ENCODE results near the gene MGLL. TPM values are rescaled to one million over a fixed set of nuclear protein-coding genes. Genes with fewer than 3 reads are reported as not detected.
A peak's percentile ranks its signal among the peaks of the same experiment; 100 is the strongest.

MGLL gene
- total RNA-seq, 2 experiments from 2014 or later: 19.2 to 21.6 TPM

GRCh38 chr3:127857333-127857732 is 35.0 kb upstream of the MGLL start:
- Histone ChIP-seq H3K9me2 (ENCODE audit: insufficient read depth, low read length) (no peaks in the 10 kb centered on the region), H3K4me3 (ENCODE audit: low read depth, low read length, poor library complexity, severe bottlenecking) (no peak overlapping the region), H3K9me3 (ENCODE audit: low read length) (no peaks in the 10 kb centered on the region), H3K79me2 (ENCODE audit: insufficient read depth, low read depth, low read length) (no peaks in the 10 kb centered on the region), H2AFZ (ENCODE audit: low read length) (no peak overlapping the region), H3K27ac (ENCODE audit: low read depth, low read length, poor library complexity, severe bottlenecking) (no peak overlapping the region), H3K36me3 (ENCODE audit: insufficient read depth, low read length) (no peaks in the 10 kb centered on the region), H3K4me2 (ENCODE audit: low read length) (no peak overlapping the region), H4K20me1 (ENCODE audit: insufficient read depth, low read length) (no peaks in the 10 kb centered on the region), H3K4me1 (ENCODE audit: insufficient read depth, low read length, poor library complexity, severe bottlenecking) (no peaks in the 10 kb centered on the region)
- peak; percentile 29 for DNase-seq (ENCODE audit: low spot score)
- no TSS peak for BruUV-seq (replicated peaks)
- CTCF ChIA-PET (ENCODE audit: unreplicated experiment): no interaction called here
- POLR2A ChIA-PET: no interaction called here
- no peak for TF ChIP-seq EZH2phosphoT487 (IDR thresholded peaks at IDR 0.05; ENCODE audit: borderline replicate concordance, low read depth, low read length)
- TF ChIP-seq CTCF (conservative IDR thresholded peaks at IDR 0.05; ENCODE audit: low read length): peak; percentile 43; the same call in 1 of the 2 replicates
- intact Hi-C loops (cut with micrococcal nuclease; ENCODE audit: unreplicated experiment): no loop called here

DNA sequence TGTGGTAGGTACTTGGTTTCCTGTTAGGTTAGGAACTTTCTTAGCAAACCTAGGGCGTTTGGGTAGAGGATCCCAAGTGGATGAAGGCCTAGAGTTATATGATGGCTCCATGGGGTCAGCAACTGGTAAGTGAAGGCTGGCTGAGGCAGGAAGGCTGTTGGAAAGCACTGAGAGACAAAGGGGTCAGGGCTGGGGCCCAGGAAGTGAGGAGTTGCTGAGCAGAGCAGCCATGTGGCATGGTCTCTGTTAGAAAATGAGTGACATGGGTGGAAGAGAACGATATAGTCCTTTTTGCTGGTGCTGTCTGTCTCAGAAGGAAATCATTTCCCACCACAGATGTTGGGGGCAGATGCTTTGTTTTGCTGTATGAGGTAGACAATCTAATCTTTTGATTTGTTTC is 34.5 kb upstream of the MGLL start:
- H3K4me3 ChIP-seq (ENCODE audit: low read depth, low read length, poor library complexity, severe bottlenecking): no peak overlapping the region
- no peak for DNase-seq (ENCODE audit: low spot score)
- H3K36me3 ChIP-seq (ENCODE audit: insufficient read depth, low read length): no peaks in the 10 kb centered on the region
- no peaks in the 10 kb centered on the region for H3K4me1 ChIP-seq (ENCODE audit: insufficient read depth, low read length, poor library complexity, severe bottlenecking)
- no peak overlapping the region for H3K4me2 ChIP-seq (ENCODE audit: low read length)
- no peaks in the 10 kb centered on the region for H3K9me3 ChIP-seq (ENCODE audit: low read length)
- POLR2A ChIA-PET: no interaction called here
- intact Hi-C loops (cut with micrococcal nuclease; ENCODE audit: unreplicated experiment): no loop called here
- H3K9me2 ChIP-seq (ENCODE audit: insufficient read depth, low read length): no peaks in the 10 kb centered on the region
- no peak overlapping the region for H3K27ac ChIP-seq (ENCODE audit: low read depth, low read length, poor library complexity, severe bottlenecking)
- H2AFZ ChIP-seq (ENCODE audit: low read length): no peak overlapping the region
- H3K79me2 ChIP-seq (ENCODE audit: insufficient read depth, low read depth, low read length): no peaks in the 10 kb centered on the region
- no peaks in the 10 kb centered on the region for H4K20me1 ChIP-seq (ENCODE audit: insufficient read depth, low read length)
- TF ChIP-seq CTCF (conservative IDR thresholded peaks at IDR 0.05; ENCODE audit: low read length) (no peak), EZH2phosphoT487 (IDR thresholded peaks at IDR 0.05; ENCODE audit: borderline replicate concordance, low read depth, low read length) (no peak)
- no TSS peak for BruUV-seq (replicated peaks)
- CTCF ChIA-PET (ENCODE audit: unreplicated experiment): no interaction called here

GRCh38 chr3:127855246-127855645 is 32.9 kb upstream of the MGLL start:
- Histone ChIP-seq H4K20me1 (ENCODE audit: insufficient read depth, low read length) (no peaks in the 10 kb centered on the region), H3K4me3 (ENCODE audit: low read depth, low read length, poor library complexity, severe bottlenecking) (no peak overlapping the region), H3K9me3 (ENCODE audit: low read length) (no peaks in the 10 kb centered on the region), H3K4me1 (ENCODE audit: insufficient read depth, low read length, poor library complexity, severe bottlenecking) (no peaks in the 10 kb centered on the region), H3K4me2 (ENCODE audit: low read length) (no peak overlapping the region), H2AFZ (ENCODE audit: low read length) (no peak overlapping the region), H3K79me2 (ENCODE audit: insufficient read depth, low read depth, low read length) (no peaks in the 10 kb centered on the region), H3K27ac (ENCODE audit: low read depth, low read length, poor library complexity, severe bottlenecking) (no peak overlapping the region), H3K36me3 (ENCODE audit: insufficient read depth, low read length) (no peaks in the 10 kb centered on the region), H3K9me2 (ENCODE audit: insufficient read depth, low read length) (no peaks in the 10 kb centered on the region)
- ChIA-PET POLR2A (no interaction called here), CTCF (ENCODE audit: unreplicated experiment) (no interaction called here)
- BruUV-seq (replicated peaks): no TSS peak
- intact Hi-C loops (cut with micrococcal nuclease; ENCODE audit: unreplicated experiment): no loop called here
- DNase-seq (ENCODE audit: low spot score): no peak
- TF ChIP-seq EZH2phosphoT487 (IDR thresholded peaks at IDR 0.05; ENCODE audit: borderline replicate concordance, low read depth, low read length): no peak
- TF ChIP-seq CTCF (conservative IDR thresholded peaks at IDR 0.05; ENCODE audit: low read length): no peak

All from OCI-LY7 (cell line).